HEK293T (cell line): ENCODE measurements around the gene TMBIM6.

Experiments
- ARNT ChIP-seq: fragments of 450-650 bp; IDR thresholded peaks from 2 replicates; pipeline ENCODE4 v1.6.1; 2017; ENCODE audit warnings: mild to moderate bottlenecking
- BHLHE40 ChIP-seq: fragments of 450-650 bp; IDR thresholded peaks from 2 replicates; pipeline ENCODE4 v1.6.1; 2016; ENCODE audit warnings: mild to moderate bottlenecking, moderate library complexity, borderline replicate concordance
- CTBP1 ChIP-seq: fragments of 450-650 bp; IDR thresholded peaks from 2 replicates; pipeline ENCODE4 v1.6.1; 2016; ENCODE audit warnings: borderline replicate concordance
- FOXK2 ChIP-seq: fragments of 450-650 bp; IDR thresholded peaks from 2 replicates; pipeline ENCODE4 v1.6.1; 2016; ENCODE audit warnings: mild to moderate bottlenecking
- FOXM1 ChIP-seq: fragments of 450-650 bp; IDR thresholded peaks from 2 replicates; pipeline ENCODE4 v1.6.1; 2017; ENCODE audit warnings: mild to moderate bottlenecking, borderline replicate concordance
- HDGF ChIP-seq: fragments of 450-650 bp; IDR thresholded peaks from 2 replicates; pipeline ENCODE4 v1.6.1; 2017; ENCODE audit warnings: antibody characterized with exemption, borderline replicate concordance
- L3MBTL2 ChIP-seq: fragments of 450-650 bp; conservative IDR thresholded peaks from 2 replicates; pipeline ENCODE4 v1.6.1; 2016; ENCODE audit warnings: mild to moderate bottlenecking
- SP1 ChIP-seq: fragments of 450-650 bp; IDR thresholded peaks from 2 replicates; pipeline ENCODE4 v1.6.1; 2017
- TARDBP ChIP-seq: fragments of 450-650 bp; IDR thresholded peaks from 2 replicates; pipeline ENCODE4 v1.6.1; 2016
- ZNF384 ChIP-seq: fragments of 450-650 bp; IDR thresholded peaks from 2 replicates; pipeline ENCODE4 v1.6.1; 2016

DNA sequence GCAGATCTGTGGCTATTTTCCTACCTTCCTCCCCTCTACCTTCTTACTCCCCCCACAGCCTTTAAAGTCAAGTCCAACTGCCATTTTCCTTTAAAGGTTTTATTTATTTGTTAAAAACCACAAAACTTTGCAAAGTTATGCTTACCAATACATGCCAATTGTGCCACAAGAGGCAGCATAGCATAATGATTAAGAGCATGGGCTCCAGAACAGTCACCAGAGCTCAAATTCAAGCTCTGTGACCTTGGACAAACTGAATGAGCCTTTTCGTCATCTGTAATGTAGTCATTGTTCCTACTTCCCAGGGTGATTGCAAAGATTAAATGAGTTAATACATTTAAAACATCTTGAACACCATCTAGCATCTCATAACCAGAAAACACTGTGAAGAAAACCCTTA, 21.1 kb upstream of the TMBIM6 start:
- no peak for TF ChIP-seq L3MBTL2
- no peak for TF ChIP-seq TARDBP
- no peak for TF ChIP-seq FOXM1
- TF ChIP-seq SP1 = no peak
- TF ChIP-seq CTBP1 = no peak
- TF ChIP-seq HDGF = no peak
- no peak for TF ChIP-seq FOXK2
- no peak for TF ChIP-seq ZNF384
- TF ChIP-seq ARNT = no peak
- TF ChIP-seq BHLHE40 = no peak
